ENCODE data around the gene TNK2. TPM values are rescaled to one million over a fixed set of nuclear protein-coding genes. Genes with fewer than 3 reads are reported as not detected.

The TNK2 gene
- total and polyA plus RNA-seq, 2 of the 13 experiments (the other 11 are each of a cell fraction or from before 2014, with no cell fraction given), result 4.6 to 5.8 TPM

DNA sequence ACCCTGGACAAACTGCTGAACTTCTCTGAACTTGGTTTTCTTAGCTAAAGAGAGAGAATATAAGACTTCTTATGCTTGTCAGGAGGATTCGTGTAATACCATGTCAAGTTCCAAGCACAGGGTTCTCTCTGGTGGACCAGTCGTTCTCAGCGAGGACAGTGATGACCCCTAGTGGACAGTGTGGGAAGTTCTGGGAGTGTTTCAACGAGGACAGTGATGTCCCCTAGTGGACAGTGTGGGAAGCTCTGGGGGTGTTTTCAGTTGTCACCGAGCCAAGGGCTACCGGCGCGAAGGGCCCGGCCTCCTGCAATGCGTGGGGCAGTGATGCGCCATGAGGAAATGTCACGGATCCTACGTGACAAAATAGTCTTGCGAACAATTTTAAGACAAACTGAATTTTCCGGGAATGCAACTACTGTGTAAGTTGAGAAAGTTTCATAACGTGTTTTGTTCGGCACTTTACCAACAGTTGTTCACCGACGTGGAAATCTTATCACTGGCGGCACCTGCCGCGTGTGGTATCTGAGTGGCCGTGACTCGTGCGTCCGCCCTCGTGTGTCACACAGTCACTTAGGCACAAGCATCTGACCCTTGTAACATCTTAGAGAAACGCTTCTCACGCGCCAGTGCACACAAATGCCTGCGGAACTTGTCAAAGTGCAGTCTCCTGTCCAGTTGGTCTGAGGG, 57.4 kb downstream of the TNK2 start (continued):
- TF ChIP-seq, protein P1, sequence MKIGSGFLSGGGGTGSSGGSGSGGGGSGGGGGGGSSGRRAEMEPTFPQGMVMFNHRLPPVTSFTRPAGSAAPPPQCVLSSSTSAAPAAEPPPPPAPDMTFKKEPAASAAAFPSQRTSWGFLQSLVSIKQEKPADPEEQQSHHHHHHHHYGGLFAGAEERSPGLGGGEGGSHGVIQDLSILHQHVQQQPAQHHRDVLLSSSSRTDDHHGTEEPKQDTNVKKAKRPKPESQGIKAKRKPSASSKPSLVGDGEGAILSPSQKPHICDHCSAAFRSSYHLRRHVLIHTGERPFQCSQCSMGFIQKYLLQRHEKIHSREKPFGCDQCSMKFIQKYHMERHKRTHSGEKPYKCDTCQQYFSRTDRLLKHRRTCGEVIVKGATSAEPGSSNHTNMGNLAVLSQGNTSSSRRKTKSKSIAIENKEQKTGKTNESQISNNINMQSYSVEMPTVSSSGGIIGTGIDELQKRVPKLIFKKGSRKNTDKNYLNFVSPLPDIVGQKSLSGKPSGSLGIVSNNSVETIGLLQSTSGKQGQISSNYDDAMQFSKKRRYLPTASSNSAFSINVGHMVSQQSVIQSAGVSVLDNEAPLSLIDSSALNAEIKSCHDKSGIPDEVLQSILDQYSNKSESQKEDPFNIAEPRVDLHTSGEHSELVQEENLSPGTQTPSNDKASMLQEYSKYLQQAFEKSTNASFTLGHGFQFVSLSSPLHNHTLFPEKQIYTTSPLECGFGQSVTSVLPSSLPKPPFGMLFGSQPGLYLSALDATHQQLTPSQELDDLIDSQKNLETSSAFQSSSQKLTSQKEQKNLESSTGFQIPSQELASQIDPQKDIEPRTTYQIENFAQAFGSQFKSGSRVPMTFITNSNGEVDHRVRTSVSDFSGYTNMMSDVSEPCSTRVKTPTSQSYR (CRISPR knock-in tag; IDR thresholded peaks at IDR 0.05; ENCODE audit: borderline replicate concordance), result no peak
- no peak for TF ChIP-seq TBP (CRISPR knock-in tag; IDR thresholded peaks at IDR 0.05)
- peak; percentile 10; the same call in 1 of the 2 replicates for TF ChIP-seq RFX5 (IDR thresholded peaks at IDR 0.05; ENCODE audit: low read depth, low read length)
- no peak for TF ChIP-seq NRL (CRISPR knock-in tag; IDR thresholded peaks at IDR 0.05; ENCODE audit: borderline replicate concordance)
- TF ChIP-seq ADNP (CRISPR knock-in tag; IDR thresholded peaks at IDR 0.05), result no peak
- TF ChIP-seq KLF13 (CRISPR knock-in tag; IDR thresholded peaks at IDR 0.05), result no peak
- peak; percentile 74 for TF ChIP-seq RXRB (CRISPR knock-in tag; IDR thresholded peaks at IDR 0.05; ENCODE audit: borderline replicate concordance)
- peak; percentile 49; the same call in 1 of the 2 replicates for TF ChIP-seq KDM3A (CRISPR knock-in tag; IDR thresholded peaks at IDR 0.05; ENCODE audit: low read depth)
- no peak for TF ChIP-seq JUND (CRISPR knock-in tag; IDR thresholded peaks at IDR 0.05)
- peak; percentile 60 for TF ChIP-seq PHF5A (CRISPR knock-in tag; IDR thresholded peaks at IDR 0.05; ENCODE audit: low read depth, unreplicated experiment)
- TF ChIP-seq, protein P2, sequence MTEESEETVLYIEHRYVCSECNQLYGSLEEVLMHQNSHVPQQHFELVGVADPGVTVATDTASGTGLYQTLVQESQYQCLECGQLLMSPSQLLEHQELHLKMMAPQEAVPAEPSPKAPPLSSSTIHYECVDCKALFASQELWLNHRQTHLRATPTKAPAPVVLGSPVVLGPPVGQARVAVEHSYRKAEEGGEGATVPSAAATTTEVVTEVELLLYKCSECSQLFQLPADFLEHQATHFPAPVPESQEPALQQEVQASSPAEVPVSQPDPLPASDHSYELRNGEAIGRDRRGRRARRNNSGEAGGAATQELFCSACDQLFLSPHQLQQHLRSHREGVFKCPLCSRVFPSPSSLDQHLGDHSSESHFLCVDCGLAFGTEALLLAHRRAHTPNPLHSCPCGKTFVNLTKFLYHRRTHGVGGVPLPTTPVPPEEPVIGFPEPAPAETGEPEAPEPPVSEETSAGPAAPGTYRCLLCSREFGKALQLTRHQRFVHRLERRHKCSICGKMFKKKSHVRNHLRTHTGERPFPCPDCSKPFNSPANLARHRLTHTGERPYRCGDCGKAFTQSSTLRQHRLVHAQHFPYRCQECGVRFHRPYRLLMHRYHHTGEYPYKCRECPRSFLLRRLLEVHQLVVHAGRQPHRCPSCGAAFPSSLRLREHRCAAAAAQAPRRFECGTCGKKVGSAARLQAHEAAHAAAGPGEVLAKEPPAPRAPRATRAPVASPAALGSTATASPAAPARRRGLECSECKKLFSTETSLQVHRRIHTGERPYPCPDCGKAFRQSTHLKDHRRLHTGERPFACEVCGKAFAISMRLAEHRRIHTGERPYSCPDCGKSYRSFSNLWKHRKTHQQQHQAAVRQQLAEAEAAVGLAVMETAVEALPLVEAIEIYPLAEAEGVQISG (CRISPR knock-in tag; IDR thresholded peaks at IDR 0.05), result peak; percentile 33; the same call in 1 of the 2 replicates
- peak; percentile 24 for TF ChIP-seq ASH2L (IDR thresholded peaks at IDR 0.05; ENCODE audit: insufficient read length, low read depth, low read length)
- TF ChIP-seq, protein P3, sequence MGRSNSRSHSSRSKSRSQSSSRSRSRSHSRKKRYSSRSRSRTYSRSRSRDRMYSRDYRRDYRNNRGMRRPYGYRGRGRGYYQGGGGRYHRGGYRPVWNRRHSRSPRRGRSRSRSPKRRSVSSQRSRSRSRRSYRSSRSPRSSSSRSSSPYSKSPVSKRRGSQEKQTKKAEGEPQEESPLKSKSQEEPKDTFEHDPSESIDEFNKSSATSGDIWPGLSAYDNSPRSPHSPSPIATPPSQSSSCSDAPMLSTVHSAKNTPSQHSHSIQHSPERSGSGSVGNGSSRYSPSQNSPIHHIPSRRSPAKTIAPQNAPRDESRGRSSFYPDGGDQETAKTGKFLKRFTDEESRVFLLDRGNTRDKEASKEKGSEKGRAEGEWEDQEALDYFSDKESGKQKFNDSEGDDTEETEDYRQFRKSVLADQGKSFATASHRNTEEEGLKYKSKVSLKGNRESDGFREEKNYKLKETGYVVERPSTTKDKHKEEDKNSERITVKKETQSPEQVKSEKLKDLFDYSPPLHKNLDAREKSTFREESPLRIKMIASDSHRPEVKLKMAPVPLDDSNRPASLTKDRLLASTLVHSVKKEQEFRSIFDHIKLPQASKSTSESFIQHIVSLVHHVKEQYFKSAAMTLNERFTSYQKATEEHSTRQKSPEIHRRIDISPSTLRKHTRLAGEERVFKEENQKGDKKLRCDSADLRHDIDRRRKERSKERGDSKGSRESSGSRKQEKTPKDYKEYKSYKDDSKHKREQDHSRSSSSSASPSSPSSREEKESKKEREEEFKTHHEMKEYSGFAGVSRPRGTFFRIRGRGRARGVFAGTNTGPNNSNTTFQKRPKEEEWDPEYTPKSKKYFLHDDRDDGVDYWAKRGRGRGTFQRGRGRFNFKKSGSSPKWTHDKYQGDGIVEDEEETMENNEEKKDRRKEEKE (IDR thresholded peaks at IDR 0.05), result no peak
- TF ChIP-seq PITX1 (CRISPR knock-in tag; IDR thresholded peaks at IDR 0.05), result no peak
- TF ChIP-seq, protein P4, sequence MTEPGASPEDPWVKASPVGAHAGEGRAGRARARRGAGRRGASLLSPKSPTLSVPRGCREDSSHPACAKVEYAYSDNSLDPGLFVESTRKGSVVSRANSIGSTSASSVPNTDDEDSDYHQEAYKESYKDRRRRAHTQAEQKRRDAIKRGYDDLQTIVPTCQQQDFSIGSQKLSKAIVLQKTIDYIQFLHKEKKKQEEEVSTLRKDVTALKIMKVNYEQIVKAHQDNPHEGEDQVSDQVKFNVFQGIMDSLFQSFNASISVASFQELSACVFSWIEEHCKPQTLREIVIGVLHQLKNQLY (CRISPR knock-in tag; IDR thresholded peaks at IDR 0.05), result no peak
- TF ChIP-seq TARDBP (CRISPR knock-in tag; IDR thresholded peaks at IDR 0.05), result peak; percentile 39; the same call in 1 of the 2 replicates
- TF ChIP-seq ZFY (CRISPR knock-in tag; IDR thresholded peaks at IDR 0.05), result no peak
- no peak for TF ChIP-seq KMT2A (CRISPR knock-in tag; IDR thresholded peaks at IDR 0.05)
- TF ChIP-seq RAD51 (IDR thresholded peaks at IDR 0.05; ENCODE audit: borderline replicate concordance), result no peak
- peak; percentile 91 for TF ChIP-seq SMC3 (IDR thresholded peaks at IDR 0.05; ENCODE audit: low read length)
- TF ChIP-seq SNRNP70 (IDR thresholded peaks at IDR 0.05; ENCODE audit: low read depth, low read length), result no peak
- peak; percentile 52; the same call in 1 of the 2 replicates for TF ChIP-seq ZNF556 (CRISPR knock-in tag; IDR thresholded peaks at IDR 0.05; ENCODE audit: borderline replicate concordance)
